ENCODE results near the gene PSIP1.

GRCh38 chr9:15438891-15439290 lies 71.9 kb downstream of the PSIP1 start:
- TF ChIP-seq CTCF (IDR thresholded peaks at IDR 0.05; ENCODE audit: poor library complexity) (no peak), EZH2phosphoT487 (IDR thresholded peaks at IDR 0.05; ENCODE audit: low read depth, severe bottlenecking, unreplicated experiment) (no peak), EZH2 (IDR thresholded peaks at IDR 0.05; ENCODE audit: borderline replicate concordance) (no peak)
